Liver (tissue), 3 donors: Measurements from ENCODE around the gene BRD1.

Source experiments
- CTCF ChIP-seq: fragments of 150-350 bp; IDR thresholded peaks from 2 replicates; pipeline ENCODE4 v1.5.1; 2017; ENCODE audit warnings: improper control_type of control experiment, low read depth, low read length; ENCODE audit not compliant: missing input control
- EGR1 ChIP-seq, 2 donors: IDR thresholded peaks; 2 replicates each; pipeline ENCODE4 v1.6.1; 2016 to 2018; ENCODE audit warnings: antibody characterized with exemption in 2 of 2, low read depth in 2 of 2
- FOXA1 ChIP-seq: IDR thresholded peaks from 2 replicates; pipeline ENCODE4 v1.6.1; 2016; ENCODE audit warnings: antibody characterized with exemption
- HNF4A ChIP-seq, 2 donors: conservative IDR thresholded peaks; 2 replicates each; pipeline ENCODE4 v1.6.1; 2016; ENCODE audit warnings: antibody characterized with exemption in 2 of 2, mild to moderate bottlenecking in 2 of 2
- HNF4G ChIP-seq: IDR thresholded peaks from 2 replicates; pipeline ENCODE4 v1.6.1; 2016; ENCODE audit warnings: antibody characterized with exemption
- JUND ChIP-seq, 2 donors: IDR thresholded peaks; 2 replicates each; pipeline ENCODE4 v1.6.1; 2016; ENCODE audit warnings: antibody characterized with exemption in 2 of 2
- MAX ChIP-seq: IDR thresholded peaks from 2 replicates; pipeline ENCODE4 v1.6.1; 2016; ENCODE audit warnings: antibody characterized with exemption
- RAD21 ChIP-seq, 2 donors: IDR thresholded peaks; 2 replicates each; pipeline ENCODE4 v1.6.1; 2016; ENCODE audit warnings: antibody characterized with exemption in 2 of 2, mild to moderate bottlenecking in 2 of 2
- SP1 ChIP-seq: IDR thresholded peaks from 2 replicates; pipeline ENCODE4 v1.6.1; 2018; ENCODE audit warnings: antibody characterized with exemption, mild to moderate bottlenecking
- TAF1 ChIP-seq: conservative IDR thresholded peaks from 2 replicates; pipeline ENCODE4 v1.6.1; 2016; ENCODE audit warnings: antibody characterized with exemption, mild to moderate bottlenecking
- YY1 ChIP-seq: IDR thresholded peaks from 2 replicates; pipeline ENCODE4 v1.6.1; 2016; ENCODE audit warnings: antibody characterized with exemption, mild to moderate bottlenecking
- donor health status: healthy.
- donor health status: healthy.

- TF ChIP-seq TAF1 = no peak
- TF ChIP-seq CTCF = no peak
- TF ChIP-seq RAD21 (IDR thresholded peaks at IDR 0.05) = no peak
- TF ChIP-seq SP1 = no peak
- no peak for TF ChIP-seq MAX
- TF ChIP-seq HNF4G = no peak
- no peak for TF ChIP-seq YY1
- no peak for TF ChIP-seq FOXA1
- TF ChIP-seq HNF4A (conservative IDR thresholded peaks at IDR 0.05) = no peak
- no peak for TF ChIP-seq JUND (IDR thresholded peaks at IDR 0.05)
- no peak for TF ChIP-seq EGR1 (IDR thresholded peaks at IDR 0.05; ENCODE audit: low read depth in 2 of 2)
Observed at GRCh38 chr22:49790912-49791311, 36.8 kb downstream of the BRD1 start.
